ENCODE data around the gene NAV1.

NAV1 gene

DNA sequence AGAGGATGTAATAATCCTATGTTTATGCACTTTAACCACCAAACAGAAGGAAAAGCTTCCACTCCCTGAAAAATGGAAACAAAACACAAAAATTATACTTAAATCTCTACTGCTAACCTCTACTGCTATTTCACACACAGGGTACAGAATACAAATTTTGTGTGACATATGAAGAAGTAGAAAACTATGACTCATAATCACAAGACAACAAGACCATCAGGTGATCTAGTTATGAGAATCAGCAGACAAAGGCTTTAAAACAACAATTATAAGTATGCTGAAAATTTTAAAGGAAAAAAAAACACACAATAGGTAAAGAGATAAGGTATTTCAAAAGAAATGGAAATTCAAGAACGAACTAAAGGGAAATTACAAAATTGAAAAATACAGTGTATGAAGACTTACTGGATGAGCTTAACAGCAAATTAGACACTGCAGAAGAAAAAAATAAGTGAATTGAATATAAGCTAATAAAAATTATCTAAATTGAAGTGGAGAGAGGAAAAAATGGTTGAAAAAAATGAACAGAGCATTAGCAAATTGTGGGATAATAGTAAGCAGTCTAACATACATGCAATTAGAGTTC, 13.6 kb upstream of the NAV1 start:
- no peak for DNase-seq

GRCh38 chr1:201527879-201528278, 11.0 kb upstream of the NAV1 start:
- no peak for DNase-seq

DNA sequence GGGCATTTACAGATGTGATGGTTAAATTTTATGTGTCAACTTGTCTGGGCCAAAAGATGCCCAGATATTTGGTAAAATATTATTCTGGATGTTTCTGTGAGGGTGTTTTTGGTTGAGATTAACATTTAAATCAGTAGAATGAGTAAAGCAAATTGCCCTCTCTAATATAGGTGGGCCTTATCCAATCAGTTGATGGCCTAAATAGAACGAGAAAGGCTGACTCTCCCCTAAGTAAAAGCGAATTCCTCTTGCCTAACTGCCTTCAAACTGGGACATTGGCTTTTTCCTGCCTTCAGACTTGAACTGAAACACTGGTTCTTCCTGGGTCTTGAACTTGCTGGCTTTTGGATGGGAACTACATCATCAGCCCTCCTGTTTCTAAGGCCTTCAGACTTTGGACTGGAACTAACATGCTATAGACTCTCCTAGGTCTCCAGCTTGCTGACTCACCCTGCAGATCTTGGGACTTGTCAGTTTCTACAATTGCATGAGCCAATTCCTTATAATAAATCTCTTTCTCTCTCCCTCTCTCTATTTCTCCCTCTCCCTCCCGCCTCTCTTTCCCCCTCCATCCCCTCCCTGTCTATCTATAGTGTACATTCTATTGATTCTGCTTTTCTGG, 10.2 kb upstream of the NAV1 start:
- no peak for DNase-seq

DNA sequence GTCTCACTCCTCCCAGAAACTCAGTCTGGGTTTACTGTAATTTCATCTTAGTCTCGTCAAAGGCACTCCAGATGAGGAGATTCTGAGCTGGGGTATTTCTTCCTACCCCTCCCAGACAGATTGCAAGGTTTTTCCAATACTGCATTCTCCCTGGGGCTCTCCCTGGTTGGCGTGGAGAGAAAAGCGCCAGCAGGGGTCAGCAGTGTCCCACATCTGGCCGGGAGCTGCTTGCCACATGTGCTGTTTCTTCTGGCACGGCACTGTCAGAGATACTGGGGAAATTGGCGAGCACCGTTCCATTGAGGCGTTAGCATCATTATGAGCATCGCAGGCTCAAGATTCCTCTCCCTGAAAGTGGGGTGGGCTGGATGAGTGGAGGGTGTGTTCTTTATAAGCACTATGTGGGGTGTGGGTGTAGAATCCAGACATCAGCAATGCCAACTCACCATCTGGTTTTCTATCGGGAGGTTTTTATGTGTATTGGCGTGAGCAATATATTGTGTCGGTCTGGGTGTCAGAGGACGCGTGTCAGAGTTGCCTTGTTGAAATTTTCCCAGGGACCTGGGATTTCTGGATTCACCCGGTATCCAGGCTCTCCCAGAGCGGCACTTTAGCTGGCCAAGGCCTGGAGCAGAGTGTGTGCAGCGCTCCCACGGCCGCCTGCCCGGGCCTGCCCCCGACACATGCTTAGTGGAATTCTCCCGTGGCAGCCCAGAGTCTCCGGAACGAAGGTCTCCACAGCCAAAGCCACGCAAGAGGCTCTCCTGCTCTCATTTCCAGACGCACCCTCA, 8.0 kb upstream of the NAV1 start:
- DNase-seq, result peak; percentile 94

- peak; percentile 87 for DNase-seq
Measured at GRCh38 chr1:201531551-201532425, 7.1 kb upstream of the NAV1 start.

DNA sequence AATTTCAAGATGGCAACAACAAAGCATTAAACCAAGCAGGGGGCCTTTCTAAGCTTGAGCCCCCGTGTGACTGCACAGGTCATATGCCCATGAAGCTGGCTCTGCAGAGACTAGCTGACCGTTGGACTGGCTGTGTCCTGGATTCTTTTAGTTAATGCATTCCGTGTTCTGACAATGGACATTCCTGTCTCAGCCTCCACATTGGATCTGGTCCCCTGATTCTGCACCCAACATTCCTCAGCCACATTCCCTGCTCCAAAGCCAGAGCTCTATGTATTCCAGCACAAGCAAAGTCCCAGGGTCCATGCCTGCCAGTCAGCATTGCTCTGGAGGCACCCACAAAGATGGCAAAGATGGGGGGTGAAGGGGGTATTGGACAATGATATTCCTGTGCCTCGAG, 5.1 kb upstream of the NAV1 start:
- no peak for DNase-seq

GRCh38 chr1:201535046-201535918, 3.6 kb upstream of the NAV1 start:
- DNase-seq, result no peak

- no peak for DNase-seq
Measured at GRCh38 chr1:201535919-201536245, 3.0 kb upstream of the NAV1 start.

DNA sequence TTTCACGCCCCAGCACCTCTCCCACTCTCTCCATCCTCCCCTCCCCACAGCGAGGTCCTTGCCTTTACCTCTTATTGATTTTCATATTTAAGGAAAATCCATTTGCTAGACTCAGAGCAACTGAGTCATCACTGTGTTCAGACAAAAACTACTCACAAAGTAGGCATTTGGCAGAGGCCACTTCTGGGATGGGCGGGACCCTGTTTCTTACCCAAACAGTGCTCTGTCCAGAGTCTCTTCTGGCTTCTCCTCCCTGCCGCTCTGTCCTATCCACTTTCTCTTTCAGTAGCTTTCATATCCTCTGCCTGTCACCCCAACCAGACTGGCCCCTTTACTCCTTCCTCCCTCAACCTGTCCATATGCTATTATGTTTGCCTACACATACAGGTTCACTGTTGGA, 2.4 kb upstream of the NAV1 start:
- DNase-seq, result no peak

- no peak for DNase-seq
Measured at GRCh38 chr1:201537028-201537427, 1.9 kb upstream of the NAV1 start.

- no peak for DNase-seq
Measured at GRCh38 chr1:201537467-201537866, 1.5 kb upstream of the NAV1 start.

DNA sequence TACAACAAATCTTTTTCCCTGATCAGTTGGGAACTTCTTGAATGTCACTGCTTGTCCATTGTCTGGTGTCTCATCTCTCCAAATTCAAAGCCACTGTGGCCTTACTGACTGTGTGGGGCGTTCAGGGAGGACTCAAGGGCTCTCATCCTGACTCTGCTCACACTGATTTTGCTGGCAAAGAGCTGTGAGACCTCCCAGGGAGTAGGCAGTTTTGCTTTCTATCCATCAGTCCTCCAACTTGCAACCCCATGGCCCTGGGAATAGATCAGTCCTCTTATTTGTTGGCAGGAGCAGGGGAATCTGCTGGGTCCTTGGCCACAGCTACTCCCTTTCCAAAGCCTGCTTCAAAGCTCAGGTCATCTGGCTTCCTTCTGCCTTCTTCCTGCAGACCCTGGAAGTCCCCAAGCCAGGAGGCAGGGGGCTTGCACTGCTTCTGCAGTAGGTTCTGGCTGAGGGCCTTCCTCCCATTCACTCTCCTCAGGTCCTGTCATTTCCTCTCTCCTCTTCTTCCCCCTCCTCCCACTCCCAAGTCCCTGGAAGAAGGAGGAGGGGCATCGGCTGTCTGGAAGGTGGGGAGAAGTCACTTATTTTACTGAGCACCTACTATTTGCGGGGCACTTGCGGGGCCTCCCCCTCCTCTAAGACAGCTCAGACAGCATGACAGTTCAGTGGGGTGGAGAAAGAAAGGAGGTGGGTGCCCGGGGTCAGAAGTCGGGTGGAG, 876 bp upstream of the NAV1 start:
- DNase-seq, result peak; percentile 43

- DNase-seq, result peak; percentile 54
Measured at GRCh38 chr1:201539561-201540431, 869 bp downstream of the NAV1 start.

- no peak for DNase-seq
Measured at GRCh38 chr1:201540846-201541735, 2.2 kb downstream of the NAV1 start.

- DNase-seq, result no peak
Measured at GRCh38 chr1:201542309-201543035, 3.5 kb downstream of the NAV1 start.

DNA sequence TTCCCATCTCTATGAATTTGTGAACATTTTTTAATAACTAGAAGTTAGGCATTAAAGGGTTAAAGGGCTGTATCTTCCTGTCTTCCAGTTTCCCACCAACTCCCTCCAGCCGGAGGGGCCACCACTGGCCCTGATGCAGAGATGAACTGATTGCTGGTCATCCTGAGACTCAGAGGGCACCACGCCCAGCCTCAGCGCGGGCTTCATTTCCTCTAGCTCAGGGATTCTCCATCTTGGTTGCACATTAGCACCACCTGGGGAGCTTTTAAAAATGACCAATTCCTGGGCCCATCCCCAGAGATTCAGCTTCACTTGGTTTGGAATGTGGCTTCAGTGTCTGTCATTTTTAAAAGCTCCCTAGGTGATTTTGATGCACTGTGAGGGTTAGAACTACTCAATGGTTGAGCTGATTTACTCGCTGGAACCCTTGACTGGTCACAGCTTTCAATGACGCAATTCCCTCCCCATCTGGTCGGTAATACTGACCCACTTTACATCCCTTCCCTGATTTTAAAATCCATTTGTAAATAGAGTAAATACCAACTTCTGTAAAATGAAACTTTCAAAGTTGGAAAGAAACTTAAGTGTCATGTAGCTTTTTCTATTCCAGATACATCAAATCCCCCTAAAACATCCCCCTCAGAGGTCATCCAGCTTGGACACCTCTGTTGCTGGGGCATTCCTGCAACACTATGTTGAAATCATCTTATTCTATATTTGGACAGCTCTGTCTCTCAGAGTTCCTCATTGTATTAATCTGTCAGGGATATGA, 5.1 kb downstream of the NAV1 start:
- DNase-seq, result no peak

GRCh38 chr1:201544710-201545109, 5.8 kb downstream of the NAV1 start:
- DNase-seq, result no peak

All from right hindlimb (tissue), 1 donor.